ENCODE measurements around the gene TTC5.
A peak's percentile ranks its signal among the peaks of the same experiment; 100 is the strongest.
"Not testable (repeated sequence)": the region's sequence is repeated elsewhere in the genome, so short reads cannot be mapped to it uniquely, and the experiment has no call there.

TTC5 gene

GRCh38 chr14:20305265-20306078 lies at the start of gene TTC5:
Gene TTC5, minus strand, starts transcription at chr14:20305951. Its CDS starts 14 bp downstream, at chr14:20305937.
- H3K9me3 ChIP-seq (ENCODE audit: control insufficient read depth in 2 of 2, low read length in 2 of 2), result no peaks in the 10 kb centered on the region
- H3K9ac ChIP-seq (ENCODE audit: low read length in 2 of 2), result peak within 1 kb of the TSS; percentile 28 to 78
- peak within 1 kb of the TSS; percentile 74 to 95 for H3K4me3 ChIP-seq (ENCODE audit: low read length in 2 of 2)
- H3K27me3 ChIP-seq (ENCODE audit: control insufficient read depth in 1 of 2, insufficient read depth in 2 of 2, low read length in 2 of 2), result no peaks in the 10 kb centered on the region
- peaks cover 6% of the 10 kb centered on the region for H3K4me1 ChIP-seq (ENCODE audit: control insufficient read depth, insufficient read depth, low read length)
- peaks cover 2 to 7% of the 10 kb centered on the region in 2 donors for H3K36me3 ChIP-seq (ENCODE audit: control insufficient read depth in 2 of 2, insufficient read depth in 2 of 2, low read length in 2 of 2)
- H3K27ac ChIP-seq (ENCODE audit: low read length), result peak within 1 kb of the TSS; percentile 20

GRCh38 chr14:20350860-20351259 lies 45.1 kb upstream of the TTC5 start:
- Histone ChIP-seq H3K4me3 (ENCODE audit: low read length in 2 of 2) (no peak overlapping the region), H3K4me1 (ENCODE audit: control insufficient read depth, insufficient read depth, low read length) (no peaks in the 10 kb centered on the region), H3K27ac (ENCODE audit: low read length) (no peak overlapping the region), H3K36me3 (ENCODE audit: control insufficient read depth in 2 of 2, insufficient read depth in 2 of 2, low read length in 2 of 2) (peaks cover 39 to 40% of the 10 kb centered on the region in 2 donors), H3K9me3 (ENCODE audit: control insufficient read depth in 2 of 2, low read length in 2 of 2) (no peaks in the 10 kb centered on the region), H3K27me3 (ENCODE audit: control insufficient read depth in 1 of 2, insufficient read depth in 2 of 2, low read length in 2 of 2) (no peaks in the 10 kb centered on the region), H3K9ac (ENCODE audit: low read length in 2 of 2) (no peak overlapping the region)

- Histone ChIP-seq H3K4me3 (ENCODE audit: low read length in 2 of 2) (no peak overlapping the region), H3K9ac (ENCODE audit: low read length in 2 of 2) (no peak overlapping the region), H3K4me1 (ENCODE audit: control insufficient read depth, insufficient read depth, low read length) (no peaks in the 10 kb centered on the region), H3K9me3 (ENCODE audit: control insufficient read depth in 2 of 2, low read length in 2 of 2) (no peaks in the 10 kb centered on the region), H3K36me3 (ENCODE audit: control insufficient read depth in 2 of 2, insufficient read depth in 2 of 2, low read length in 2 of 2) (peaks cover 40 to 42% of the 10 kb centered on the region in 2 donors), H3K27me3 (ENCODE audit: control insufficient read depth in 1 of 2, insufficient read depth in 2 of 2, low read length in 2 of 2) (no peaks in the 10 kb centered on the region), H3K27ac (ENCODE audit: low read length) (no peak overlapping the region)
These were observed 44.5 kb upstream of the TTC5 start for GRCh38 chr14:20350282-20350681.

GRCh38 chr14:20347747-20348146 lies 42.0 kb upstream of the TTC5 start:
- Histone ChIP-seq H3K36me3 (ENCODE audit: control insufficient read depth in 2 of 2, insufficient read depth in 2 of 2, low read length in 2 of 2) (peaks cover 29 to 30% of the 10 kb centered on the region in 2 donors), H3K27me3 (ENCODE audit: control insufficient read depth in 1 of 2, insufficient read depth in 2 of 2, low read length in 2 of 2) (no peaks in the 10 kb centered on the region), H3K4me3 (ENCODE audit: low read length in 2 of 2) (no peak overlapping the region), H3K4me1 (ENCODE audit: control insufficient read depth, insufficient read depth, low read length) (no peaks in the 10 kb centered on the region), H3K9ac (ENCODE audit: low read length in 2 of 2) (no peak overlapping the region), H3K9me3 (ENCODE audit: control insufficient read depth in 2 of 2, low read length in 2 of 2) (no peaks in the 10 kb centered on the region), H3K27ac (ENCODE audit: low read length) (no peak overlapping the region)

- Histone ChIP-seq H3K4me1 (ENCODE audit: control insufficient read depth, insufficient read depth, low read length) (no peaks in the 10 kb centered on the region), H3K4me3 (ENCODE audit: low read length in 2 of 2) (no peak overlapping the region)
These were observed 41.0 kb upstream of the TTC5 start for GRCh38 chr14:20346713-20347112.

GRCh38 chr14:20345366-20345765 lies 39.6 kb upstream of the TTC5 start:
- Histone ChIP-seq H3K9ac (ENCODE audit: low read length in 2 of 2) (no peak overlapping the region), H3K36me3 (ENCODE audit: control insufficient read depth in 2 of 2, insufficient read depth in 2 of 2, low read length in 2 of 2) (peaks cover 18 to 26% of the 10 kb centered on the region in 2 donors), H3K4me1 (ENCODE audit: control insufficient read depth, insufficient read depth, low read length) (no peaks in the 10 kb centered on the region), H3K27me3 (ENCODE audit: control insufficient read depth in 1 of 2, insufficient read depth in 2 of 2, low read length in 2 of 2) (no peaks in the 10 kb centered on the region), H3K4me3 (ENCODE audit: low read length in 2 of 2) (no peak overlapping the region), H3K27ac (ENCODE audit: low read length) (no peak overlapping the region), H3K9me3 (ENCODE audit: control insufficient read depth in 2 of 2, low read length in 2 of 2) (no peaks in the 10 kb centered on the region)

More at GRCh38 chr14:20346713-20347112, 41.0 kb upstream of the TTC5 start:
- Histone ChIP-seq H3K27me3 (ENCODE audit: control insufficient read depth in 1 of 2, insufficient read depth in 2 of 2, low read length in 2 of 2) (no peaks in the 10 kb centered on the region), H3K27ac (ENCODE audit: low read length) (no peak overlapping the region), H3K9me3 (ENCODE audit: control insufficient read depth in 2 of 2, low read length in 2 of 2) (no peaks in the 10 kb centered on the region), H3K36me3 (ENCODE audit: control insufficient read depth in 2 of 2, insufficient read depth in 2 of 2, low read length in 2 of 2) (peaks cover 24 to 29% of the 10 kb centered on the region in 2 donors), H3K9ac (ENCODE audit: low read length in 2 of 2) (no peak overlapping the region)

GRCh38 chr14:20343862-20344220 lies 38.1 kb upstream of the TTC5 start:
- H3K4me3 ChIP-seq (ENCODE audit: low read length in 2 of 2), result peak overlapping the region; percentile 90 to 98
- peak overlapping the region; percentile 90 for H3K27ac ChIP-seq (ENCODE audit: low read length)
- H3K27me3 ChIP-seq (ENCODE audit: control insufficient read depth in 1 of 2, insufficient read depth in 2 of 2, low read length in 2 of 2), result no peaks in the 10 kb centered on the region

GRCh38 chr14:20343092-20343861 lies 37.5 kb upstream of the TTC5 start, which contains the start of gene PARP2:
Gene PARP2, plus strand, starts transcription at chr14:20343635. Its CDS starts 7 bp downstream, at chr14:20343642.
- H3K9ac ChIP-seq (ENCODE audit: low read length in 2 of 2), result peak within 1 kb of the TSS; percentile 98 to 99
- peaks cover 10 to 18% of the 10 kb centered on the region in 2 donors for H3K36me3 ChIP-seq (ENCODE audit: control insufficient read depth in 2 of 2, insufficient read depth in 2 of 2, low read length in 2 of 2)
- peak within 1 kb of the TSS; percentile 90 for H3K27ac ChIP-seq (ENCODE audit: low read length)
- no peaks in the 10 kb centered on the region for H3K4me1 ChIP-seq (ENCODE audit: control insufficient read depth, insufficient read depth, low read length)
- peak within 1 kb of the TSS; percentile 90 to 98 for H3K4me3 ChIP-seq (ENCODE audit: low read length in 2 of 2)
- H3K27me3 ChIP-seq (ENCODE audit: control insufficient read depth in 1 of 2, insufficient read depth in 2 of 2, low read length in 2 of 2), result no peaks in the 10 kb centered on the region
- no peaks in the 10 kb centered on the region for H3K9me3 ChIP-seq (ENCODE audit: control insufficient read depth in 2 of 2, low read length in 2 of 2)

More at GRCh38 chr14:20343862-20344220, 38.1 kb upstream of the TTC5 start:
- H3K36me3 ChIP-seq (ENCODE audit: control insufficient read depth in 2 of 2, insufficient read depth in 2 of 2, low read length in 2 of 2), result peaks cover 10 to 20% of the 10 kb centered on the region in 2 donors
- no peaks in the 10 kb centered on the region for H3K9me3 ChIP-seq (ENCODE audit: control insufficient read depth in 2 of 2, low read length in 2 of 2)
- H3K4me1 ChIP-seq (ENCODE audit: control insufficient read depth, insufficient read depth, low read length), result no peaks in the 10 kb centered on the region
- peak overlapping the region; percentile 98 to 99 for H3K9ac ChIP-seq (ENCODE audit: low read length in 2 of 2)

- no peaks in the 10 kb centered on the region for H3K9me3 ChIP-seq (ENCODE audit: control insufficient read depth in 2 of 2, low read length in 2 of 2)
- no peaks in the 10 kb centered on the region for H3K27me3 ChIP-seq (ENCODE audit: control insufficient read depth in 1 of 2, insufficient read depth in 2 of 2, low read length in 2 of 2)
- H3K4me1 ChIP-seq (ENCODE audit: control insufficient read depth, insufficient read depth, low read length), result no peaks in the 10 kb centered on the region
- peaks cover 8 to 14% of the 10 kb centered on the region in 2 donors for H3K36me3 ChIP-seq (ENCODE audit: control insufficient read depth in 2 of 2, insufficient read depth in 2 of 2, low read length in 2 of 2)
- peak overlapping the region in 1 of 2 donors; percentile 77 for H3K9ac ChIP-seq (ENCODE audit: low read length in 2 of 2)
- no peak overlapping the region for H3K4me3 ChIP-seq (ENCODE audit: low read length in 2 of 2)
- no peak overlapping the region for H3K27ac ChIP-seq (ENCODE audit: low read length)
These were observed 35.9 kb upstream of the TTC5 start for GRCh38 chr14:20341646-20342045.

GRCh38 chr14:20341032-20341431 lies 35.3 kb upstream of the TTC5 start:
- not testable (repeated sequence) for H3K4me3 ChIP-seq (ENCODE audit: low read length in 2 of 2)
- H3K36me3 ChIP-seq (ENCODE audit: control insufficient read depth in 2 of 2, insufficient read depth in 2 of 2, low read length in 2 of 2), result peaks cover 8 to 11% of the 10 kb centered on the region in 2 donors

More at GRCh38 chr14:20341032-20341431, 35.3 kb upstream of the TTC5 start:
- H3K4me1 ChIP-seq (ENCODE audit: control insufficient read depth, insufficient read depth, low read length); H3K27ac ChIP-seq (ENCODE audit: low read length); H3K27me3 ChIP-seq (ENCODE audit: control insufficient read depth in 1 of 2, insufficient read depth in 2 of 2, low read length in 2 of 2); H3K9me3 ChIP-seq (ENCODE audit: control insufficient read depth in 2 of 2, low read length in 2 of 2); H3K9ac ChIP-seq (ENCODE audit: low read length in 2 of 2): not testable (repeated sequence)
